SH-SY5Y (cell line): ENCODE measurements around the gene IFNK.

Experiments used
- GATA2 ChIP-seq: IDR thresholded peaks from 2 replicates; pipeline ENCODE4 v1.6.1; 2011; ENCODE audit warnings: mild to moderate bottlenecking, low read depth, low read length
- GATA3 ChIP-seq: IDR thresholded peaks from 2 replicates; pipeline ENCODE4 v1.6.1; 2011; ENCODE audit warnings: low read depth, mild to moderate bottlenecking, low read length, moderate library complexity

DNA sequence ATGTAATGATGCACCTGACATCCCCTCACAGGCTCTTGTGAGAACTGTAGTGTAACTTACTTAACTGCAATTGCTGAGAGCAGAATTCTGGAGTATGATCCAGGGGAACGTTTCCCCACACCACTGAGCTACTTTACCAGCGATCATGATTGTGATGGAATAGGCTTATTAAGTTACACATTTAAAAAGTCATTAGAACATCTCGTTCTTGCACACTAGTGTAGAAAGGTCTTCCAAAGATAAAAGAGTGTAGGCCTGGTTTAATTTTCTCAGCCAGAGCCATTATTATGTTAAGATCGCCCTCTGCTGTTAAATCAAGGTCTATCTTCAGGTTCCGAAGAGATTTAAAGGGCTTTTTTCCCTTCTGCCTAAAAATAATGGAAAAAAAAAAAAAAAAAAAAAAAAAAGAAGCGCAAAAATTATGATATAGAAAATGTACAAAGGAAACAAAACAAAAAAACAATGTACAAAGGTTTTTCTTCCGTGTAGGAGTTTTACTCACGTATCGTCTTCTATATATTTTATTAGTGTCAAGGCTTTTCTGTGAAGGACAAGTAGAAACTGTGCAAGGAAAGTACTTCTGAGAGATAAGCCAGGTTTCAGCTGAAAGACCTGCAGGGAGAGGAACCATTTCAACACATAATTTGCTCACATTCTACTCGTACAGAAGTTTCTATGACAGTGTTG lies 24.1 kb downstream of the IFNK start:
- no peak for TF ChIP-seq GATA2
- TF ChIP-seq GATA3 = no peak
